Heart left ventricle (tissue), 13 donors: ENCODE measurements around the gene TIMM17A.

Experiments
- CTCF ChIP-seq, 12 donors: fragments of 200-600 bp; sonication (generic) in 4 of 12; IDR thresholded peaks; one replicate each; pipeline versions ENCODE4 v1.5.0 to v1.8.0; 2018 to 2022; ENCODE audit warnings: antibody characterized with exemption in 12 of 12, mild to moderate bottlenecking in 5 of 12
- POLR2A ChIP-seq, 2 donors: fragments of 450-650 bp; IDR thresholded peaks; one replicate each; pipeline ENCODE4 v1.6.1; 2017; ENCODE audit warnings: antibody characterized with exemption in 2 of 2, mild to moderate bottlenecking in 2 of 2, moderate library complexity in 2 of 2
- donor health status: ischemic (EF 13 %, LVEDD 7.1; RV severe dilation, severe dysfunction).
- donor health status: DM: no; HTN: yes; CAD: no.
- donor health status: DM: no; HTN: no; CAD: no.
- donor health status: ischemic (EF 25% LVEDD 6.9; RV normal size, moderate dysfunction).
- donor health status: ischemic (EF 25% LVEDD 5.7; RV mildly dilated, moderate dysfunction).
- donor health status: ischemic (EF 35%, LVEDD 5.7; RV mildly dilated, moderate dysfunction).
- donor health status: nonischemic (EF 11% LVEDD 7.7; RV severe dilation, severe dysfunction).
- donor health status: DM: yes; HTN: yes; CAD: no.
- donor health status: PGD.
- donor health status: ischemic (EF 29% LVEDD 5.4; RV normal size, mild dysfunction).
- donor health status: nonischemic (EF 23%, LVEDD 6.1; RV moderate dilation, normal function).

GRCh38 chr1:201988601-201989000, 33.3 kb downstream of the TIMM17A start:
- no peak for TF ChIP-seq CTCF (IDR thresholded peaks at IDR 0.05)
- no peak for TF ChIP-seq POLR2A (IDR thresholded peaks at IDR 0.05)
